Measurements from ENCODE around the gene NADK2.

The NADK2 gene

GRCh38 chr5:36180556-36181350 lies 61.0 kb downstream of the NADK2 start:
- peaks cover 24% of the 10 kb centered on the region for H3K36me3 ChIP-seq (ENCODE audit: control insufficient read depth, insufficient read depth, low read length)

GRCh38 chr5:36179950-36180349 lies 61.8 kb downstream of the NADK2 start:
- Histone ChIP-seq H3K4me3 (ENCODE audit: insufficient read depth, low read depth, low read length) (no peak overlapping the region), H3K4me1 (ENCODE audit: control insufficient read depth, insufficient read depth, low read length) (no peaks in the 10 kb centered on the region), H3K27ac (ENCODE audit: insufficient read depth, low read depth, low read length, poor library complexity, severe bottlenecking) (no peak overlapping the region), H3K9me3 (ENCODE audit: control insufficient read depth, low read length) (no peaks in the 10 kb centered on the region), H3K27me3 (ENCODE audit: control insufficient read depth, insufficient read depth, low read length, poor library complexity, severe bottlenecking) (no peaks in the 10 kb centered on the region), H3K36me3 (ENCODE audit: control insufficient read depth, insufficient read depth, low read length) (peaks cover 26% of the 10 kb centered on the region)
- 97 to 98% methylated on average over 4 of the region's 4 CpGs for WGBS, 2 experiments

More at GRCh38 chr5:36180556-36181350, 61.0 kb downstream of the NADK2 start:
- no peaks in the 10 kb centered on the region for H3K9me3 ChIP-seq (ENCODE audit: control insufficient read depth, low read length)
- no peaks in the 10 kb centered on the region for H3K4me1 ChIP-seq (ENCODE audit: control insufficient read depth, insufficient read depth, low read length)
- no peaks in the 10 kb centered on the region for H3K27me3 ChIP-seq (ENCODE audit: control insufficient read depth, insufficient read depth, low read length, poor library complexity, severe bottlenecking)
- 93 to 100% methylated on average over 1 of the region's 2 CpGs for WGBS, 2 experiments
- no peak overlapping the region for H3K27ac ChIP-seq (ENCODE audit: insufficient read depth, low read depth, low read length, poor library complexity, severe bottlenecking)
- no peak overlapping the region for H3K4me3 ChIP-seq (ENCODE audit: insufficient read depth, low read depth, low read length)

DNA sequence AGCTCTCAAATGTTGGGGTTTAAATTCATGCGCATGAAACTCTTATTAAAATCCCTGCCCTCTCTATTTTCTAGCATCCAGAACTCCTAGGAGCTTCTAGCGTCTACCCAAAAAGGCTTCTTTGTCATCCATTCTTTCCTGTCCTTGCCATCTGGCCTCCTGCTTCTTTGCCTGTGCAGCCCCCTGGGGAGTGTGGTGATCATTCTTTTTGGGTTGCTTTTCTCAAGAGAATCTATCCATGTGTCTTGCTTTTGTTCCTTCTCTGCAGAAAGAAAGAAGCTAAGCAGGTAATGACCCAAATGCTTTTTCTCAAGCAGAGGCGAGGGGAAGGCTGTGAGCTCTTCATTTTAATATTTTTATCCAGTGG lies 63.2 kb downstream of the NADK2 start:
- H3K4me3 ChIP-seq (ENCODE audit: insufficient read depth, low read depth, low read length), result no peak overlapping the region
- no peaks in the 10 kb centered on the region for H3K27me3 ChIP-seq (ENCODE audit: control insufficient read depth, insufficient read depth, low read length, poor library complexity, severe bottlenecking)
- no peaks in the 10 kb centered on the region for H3K4me1 ChIP-seq (ENCODE audit: control insufficient read depth, insufficient read depth, low read length)
- WGBS, 2 experiments, result 54 to 65% methylated on average over 3 of the region's 3 CpGs
- peaks cover 40% of the 10 kb centered on the region for H3K36me3 ChIP-seq (ENCODE audit: control insufficient read depth, insufficient read depth, low read length)
- no peaks in the 10 kb centered on the region for H3K9me3 ChIP-seq (ENCODE audit: control insufficient read depth, low read length)
- peak overlapping the region; percentile 3 for H3K27ac ChIP-seq (ENCODE audit: insufficient read depth, low read depth, low read length, poor library complexity, severe bottlenecking)

GRCh38 chr5:36177715-36178523 lies 63.8 kb downstream of the NADK2 start:
- WGBS, 2 experiments, result 97 to 100% methylated on average over 2 of the region's 2 CpGs
- Histone ChIP-seq H3K27me3 (ENCODE audit: control insufficient read depth, insufficient read depth, low read length, poor library complexity, severe bottlenecking) (no peaks in the 10 kb centered on the region), H3K36me3 (ENCODE audit: control insufficient read depth, insufficient read depth, low read length) (peaks cover 41% of the 10 kb centered on the region), H3K9me3 (ENCODE audit: control insufficient read depth, low read length) (no peaks in the 10 kb centered on the region), H3K27ac (ENCODE audit: insufficient read depth, low read depth, low read length, poor library complexity, severe bottlenecking) (peak overlapping the region; percentile 3), H3K4me1 (ENCODE audit: control insufficient read depth, insufficient read depth, low read length) (no peaks in the 10 kb centered on the region), H3K4me3 (ENCODE audit: insufficient read depth, low read depth, low read length) (no peak overlapping the region)

- H3K4me3 ChIP-seq (ENCODE audit: insufficient read depth, low read depth, low read length), result no peak overlapping the region
- no peaks in the 10 kb centered on the region for H3K27me3 ChIP-seq (ENCODE audit: control insufficient read depth, insufficient read depth, low read length, poor library complexity, severe bottlenecking)
- H3K9me3 ChIP-seq (ENCODE audit: control insufficient read depth, low read length), result no peaks in the 10 kb centered on the region
- WGBS, 2 experiments, result 90% methylated on average over 2 of the region's 2 CpGs; no CpG with 5 or more reads in 1 of the 2 experiments
- H3K4me1 ChIP-seq (ENCODE audit: control insufficient read depth, insufficient read depth, low read length), result no peaks in the 10 kb centered on the region
- no peak overlapping the region for H3K27ac ChIP-seq (ENCODE audit: insufficient read depth, low read depth, low read length, poor library complexity, severe bottlenecking)
- H3K36me3 ChIP-seq (ENCODE audit: control insufficient read depth, insufficient read depth, low read length), result peaks cover 39% of the 10 kb centered on the region
Observed at GRCh38 chr5:36177154-36177553, 64.6 kb downstream of the NADK2 start.

DNA sequence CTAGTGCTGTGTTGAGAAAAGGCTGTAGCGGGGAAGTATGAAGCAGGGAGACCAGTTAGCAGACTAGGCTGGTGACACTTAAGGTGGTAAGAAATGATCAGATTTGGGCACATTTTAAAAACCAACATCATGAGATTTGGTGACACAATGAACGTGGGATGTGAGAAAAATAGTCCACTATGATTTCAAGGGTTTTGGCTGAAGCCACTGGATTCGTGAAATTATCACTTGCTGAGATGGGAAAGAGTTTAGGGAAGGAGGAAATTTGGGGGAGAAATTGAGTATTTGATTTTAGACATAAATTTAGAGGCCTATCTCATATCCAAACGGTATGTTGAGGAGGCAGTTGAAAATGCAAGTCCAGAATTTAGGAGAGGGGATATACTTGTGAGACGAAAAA lies 66.7 kb downstream of the NADK2 start:
- 94 to 95% methylated on average over 5 of the region's 5 CpGs for WGBS, 2 experiments
- no peaks in the 10 kb centered on the region for H3K4me1 ChIP-seq (ENCODE audit: control insufficient read depth, insufficient read depth, low read length)
- no peak overlapping the region for H3K27ac ChIP-seq (ENCODE audit: insufficient read depth, low read depth, low read length, poor library complexity, severe bottlenecking)
- H3K4me3 ChIP-seq (ENCODE audit: insufficient read depth, low read depth, low read length), result no peak overlapping the region
- H3K27me3 ChIP-seq (ENCODE audit: control insufficient read depth, insufficient read depth, low read length, poor library complexity, severe bottlenecking), result no peaks in the 10 kb centered on the region
- peaks cover 39% of the 10 kb centered on the region for H3K36me3 ChIP-seq (ENCODE audit: control insufficient read depth, insufficient read depth, low read length)
- H3K9me3 ChIP-seq (ENCODE audit: control insufficient read depth, low read length), result no peaks in the 10 kb centered on the region

DNA sequence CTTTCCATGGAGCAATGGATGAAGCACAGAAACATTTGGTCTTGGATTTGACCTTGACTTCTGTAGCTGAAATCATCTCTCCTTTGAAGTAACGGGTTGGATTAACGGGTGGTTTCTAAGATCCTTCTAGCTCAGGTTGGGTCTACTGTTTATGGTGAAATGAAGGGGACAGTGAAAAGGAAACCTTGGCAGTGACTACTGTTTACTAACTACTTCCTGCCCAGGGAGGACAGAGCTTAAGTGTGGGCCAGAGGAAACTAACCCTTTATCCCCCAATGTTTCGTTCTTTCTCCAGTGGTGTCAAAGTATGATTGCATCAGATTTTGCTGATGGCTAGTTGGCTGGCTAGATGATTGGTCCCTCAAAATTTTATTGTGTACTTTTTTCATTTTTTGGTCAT lies 67.6 kb downstream of the NADK2 start:
- Histone ChIP-seq H3K4me3 (ENCODE audit: insufficient read depth, low read depth, low read length) (no peak overlapping the region), H3K36me3 (ENCODE audit: control insufficient read depth, insufficient read depth, low read length) (peaks cover 36% of the 10 kb centered on the region), H3K27me3 (ENCODE audit: control insufficient read depth, insufficient read depth, low read length, poor library complexity, severe bottlenecking) (no peaks in the 10 kb centered on the region), H3K27ac (ENCODE audit: insufficient read depth, low read depth, low read length, poor library complexity, severe bottlenecking) (no peak overlapping the region), H3K4me1 (ENCODE audit: control insufficient read depth, insufficient read depth, low read length) (no peaks in the 10 kb centered on the region), H3K9me3 (ENCODE audit: control insufficient read depth, low read length) (no peaks in the 10 kb centered on the region)
- 97 to 100% methylated on average over 3 of the region's 3 CpGs for WGBS, 2 experiments

GRCh38 chr5:36173426-36173825 lies 68.3 kb downstream of the NADK2 start:
- H3K4me1 ChIP-seq (ENCODE audit: control insufficient read depth, insufficient read depth, low read length), result no peaks in the 10 kb centered on the region
- no peaks in the 10 kb centered on the region for H3K9me3 ChIP-seq (ENCODE audit: control insufficient read depth, low read length)
- H3K36me3 ChIP-seq (ENCODE audit: control insufficient read depth, insufficient read depth, low read length), result peaks cover 42% of the 10 kb centered on the region
- no peak overlapping the region for H3K4me3 ChIP-seq (ENCODE audit: insufficient read depth, low read depth, low read length)
- no peaks in the 10 kb centered on the region for H3K27me3 ChIP-seq (ENCODE audit: control insufficient read depth, insufficient read depth, low read length, poor library complexity, severe bottlenecking)
- 92 to 97% methylated on average over 2 of the region's 2 CpGs for WGBS, 2 experiments
- no peak overlapping the region for H3K27ac ChIP-seq (ENCODE audit: insufficient read depth, low read depth, low read length, poor library complexity, severe bottlenecking)

DNA sequence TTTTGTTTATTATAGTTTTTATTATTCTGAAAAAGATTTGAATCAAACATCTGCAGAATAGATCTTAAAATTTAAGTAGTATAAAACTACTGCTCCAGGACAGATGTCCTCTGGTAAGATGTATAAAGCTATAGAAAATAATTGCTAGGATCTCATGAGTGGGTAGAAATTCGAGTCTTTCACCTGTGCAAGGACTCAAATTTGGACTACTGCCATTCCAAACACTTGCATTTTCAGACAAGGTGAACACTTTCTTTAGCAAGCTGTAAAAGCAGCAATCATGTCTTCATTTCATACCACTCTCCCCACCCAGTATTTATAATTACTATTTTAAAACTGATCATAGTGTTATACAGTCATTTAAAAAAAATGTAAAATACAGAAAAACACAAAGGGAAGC lies 69.1 kb downstream of the NADK2 start:
- 92 to 94% methylated on average over 1 of the region's 1 CpG for WGBS, 2 experiments
- H3K4me3 ChIP-seq (ENCODE audit: insufficient read depth, low read depth, low read length), result no peak overlapping the region
- peaks cover 50% of the 10 kb centered on the region for H3K36me3 ChIP-seq (ENCODE audit: control insufficient read depth, insufficient read depth, low read length)
- H3K9me3 ChIP-seq (ENCODE audit: control insufficient read depth, low read length), result no peaks in the 10 kb centered on the region
- no peaks in the 10 kb centered on the region for H3K27me3 ChIP-seq (ENCODE audit: control insufficient read depth, insufficient read depth, low read length, poor library complexity, severe bottlenecking)
- no peaks in the 10 kb centered on the region for H3K4me1 ChIP-seq (ENCODE audit: control insufficient read depth, insufficient read depth, low read length)
- H3K27ac ChIP-seq (ENCODE audit: insufficient read depth, low read depth, low read length, poor library complexity, severe bottlenecking), result no peak overlapping the region

DNA sequence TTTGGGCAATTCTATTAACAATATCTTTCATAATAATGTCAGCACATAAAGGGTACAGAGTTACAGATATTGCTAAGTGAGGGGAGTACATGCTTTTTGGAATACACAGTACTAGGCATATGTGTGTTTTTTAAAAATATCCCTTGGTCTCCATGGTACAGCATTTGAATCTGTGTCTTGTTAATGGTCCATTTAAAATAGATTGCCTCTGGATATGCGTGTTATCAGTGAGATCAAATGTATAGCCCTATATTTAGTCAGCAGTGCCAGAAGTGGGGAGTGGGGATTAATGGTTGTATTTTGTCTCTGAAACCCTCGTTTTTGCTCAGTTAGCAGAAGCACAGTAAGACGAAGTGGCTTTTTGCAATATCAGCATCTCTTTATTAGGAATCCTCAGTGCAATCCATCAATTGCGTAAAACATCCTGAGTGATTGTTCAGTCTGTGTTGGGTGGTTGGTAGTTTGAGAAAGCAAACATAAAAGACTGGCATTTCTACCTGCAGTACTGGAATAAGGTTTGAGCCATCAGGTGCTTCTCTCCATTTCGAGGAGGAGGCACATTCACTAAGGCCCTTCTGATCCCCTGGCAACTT lies 70.8 kb downstream of the NADK2 start:
- no peaks in the 10 kb centered on the region for H3K27me3 ChIP-seq (ENCODE audit: control insufficient read depth, insufficient read depth, low read length, poor library complexity, severe bottlenecking)
- no peak overlapping the region for H3K4me3 ChIP-seq (ENCODE audit: insufficient read depth, low read depth, low read length)
- H3K27ac ChIP-seq (ENCODE audit: insufficient read depth, low read depth, low read length, poor library complexity, severe bottlenecking), result no peak overlapping the region
- 93 to 97% methylated on average over 5 of the region's 5 CpGs for WGBS, 2 experiments
- no peaks in the 10 kb centered on the region for H3K4me1 ChIP-seq (ENCODE audit: control insufficient read depth, insufficient read depth, low read length)
- H3K36me3 ChIP-seq (ENCODE audit: control insufficient read depth, insufficient read depth, low read length), result peaks cover 57% of the 10 kb centered on the region
- no peaks in the 10 kb centered on the region for H3K9me3 ChIP-seq (ENCODE audit: control insufficient read depth, low read length)
